Smooth muscle cell (in vitro differentiated cells): ENCODE results near the gene MBLAC1. TPM values are rescaled to one million over a fixed set of nuclear protein-coding genes. Genes with fewer than 3 reads are reported as not detected.

Experiments
- DNase-seq: peaks from one replicate; lab custom pipeline; 2025; ENCODE audit not compliant: unreplicated experiment; lab: John Stamatoyannopoulos, UW
- H2AFZ ChIP-seq: fragments of 200-600 bp; sonication (generic); 2 replicates; pipeline ENCODE4 v1.6.0; 2016; ENCODE audit warnings: antibody characterized with exemption, low read depth, mild to moderate bottlenecking
- H3F3A ChIP-seq: fragments of 200-600 bp; sonication (generic); 2 replicates; pipeline ENCODE4 v1.6.0; 2017; ENCODE audit warnings: antibody characterized with exemption, low read depth
- H3K27ac ChIP-seq: fragments of 200-600 bp; sonication (generic); 2 replicates; pipeline ENCODE4 v1.5.1; 2016; ENCODE audit warnings: low read depth, mild to moderate bottlenecking
- H3K27me3 ChIP-seq: fragments of 200-600 bp; sonication (generic); 2 replicates; pipeline ENCODE4 v1.6.1; 2016; ENCODE audit warnings: low read depth, mild to moderate bottlenecking
- H3K36me3 ChIP-seq: fragments of 200-600 bp; sonication (generic); 2 replicates; pipeline ENCODE4 v1.5.1; 2016; ENCODE audit warnings: low read depth
- H3K4me1 ChIP-seq: fragments of 200-600 bp; sonication (generic); 2 replicates; pipeline ENCODE4 v1.5.1; 2016; ENCODE audit warnings: low read depth
- H3K4me2 ChIP-seq: fragments of 200-600 bp; sonication (generic); 2 replicates; pipeline ENCODE4 v1.6.0; 2016; ENCODE audit warnings: mild to moderate bottlenecking
- H3K4me3 ChIP-seq: fragments of 200-600 bp; sonication (generic); 2 replicates; pipeline ENCODE4 v1.5.1; 2016; ENCODE audit warnings: mild to moderate bottlenecking
- H3K79me2 ChIP-seq: fragments of 200-600 bp; sonication (generic); 2 replicates; pipeline ENCODE4 v1.6.0; 2016; ENCODE audit warnings: low read depth, mild to moderate bottlenecking
- H3K9ac ChIP-seq: fragments of 200-600 bp; sonication (generic); 2 replicates; pipeline ENCODE4 v1.6.0; 2016; ENCODE audit warnings: low read depth
- H3K9me3 ChIP-seq: fragments of 200-600 bp; sonication (generic); replicated peaks from 2 replicates; pipeline ENCODE4 v1.5.1; 2016; ENCODE audit warnings: low read depth
- H4K20me1 ChIP-seq: fragments of 200-600 bp; sonication (generic); 2 replicates; pipeline ENCODE4 v1.6.0; 2016; ENCODE audit warnings: low read depth
- WGBS: methylation state at CpG from one replicate; pipeline ENCODE4 v1.1.7; 2016; ENCODE audit warnings: low lambda C conversion rate; 5-methylcytosine and 5-hydroxymethylcytosine counted together
- polyA plus RNA-seq: library from polyadenylated mRNA; unstranded; fragments of >200 nt; fragmentation: Nextera tagmentation; extraction: Ambion mirVana; gene quantifications from 2 replicates; pipeline ENCODE4 v1.2.1, GENCODE V29; 2016
- total RNA-seq: library from RNA; depleted of rRNA; stranded (reverse); fragments of >200 nt; gene quantifications from 2 replicates; pipeline ENCODE4 v1.2.3, GENCODE V29; 2014
- TF ChIP-seq, protein P1 (sequence below): fragments of 200-600 bp; sonication (generic); IDR thresholded peaks from 2 replicates; pipeline ENCODE4 v1.5.1; 2017; ENCODE audit warnings: borderline replicate concordance, mild to moderate bottlenecking, antibody characterized with exemption; ENCODE audit not compliant: insufficient read depth, poor library complexity, severe bottlenecking

The MBLAC1 gene
- total and polyA plus RNA-seq, 2 experiments from 2014 or later: 0.76 to 2.3 TPM

DNA sequence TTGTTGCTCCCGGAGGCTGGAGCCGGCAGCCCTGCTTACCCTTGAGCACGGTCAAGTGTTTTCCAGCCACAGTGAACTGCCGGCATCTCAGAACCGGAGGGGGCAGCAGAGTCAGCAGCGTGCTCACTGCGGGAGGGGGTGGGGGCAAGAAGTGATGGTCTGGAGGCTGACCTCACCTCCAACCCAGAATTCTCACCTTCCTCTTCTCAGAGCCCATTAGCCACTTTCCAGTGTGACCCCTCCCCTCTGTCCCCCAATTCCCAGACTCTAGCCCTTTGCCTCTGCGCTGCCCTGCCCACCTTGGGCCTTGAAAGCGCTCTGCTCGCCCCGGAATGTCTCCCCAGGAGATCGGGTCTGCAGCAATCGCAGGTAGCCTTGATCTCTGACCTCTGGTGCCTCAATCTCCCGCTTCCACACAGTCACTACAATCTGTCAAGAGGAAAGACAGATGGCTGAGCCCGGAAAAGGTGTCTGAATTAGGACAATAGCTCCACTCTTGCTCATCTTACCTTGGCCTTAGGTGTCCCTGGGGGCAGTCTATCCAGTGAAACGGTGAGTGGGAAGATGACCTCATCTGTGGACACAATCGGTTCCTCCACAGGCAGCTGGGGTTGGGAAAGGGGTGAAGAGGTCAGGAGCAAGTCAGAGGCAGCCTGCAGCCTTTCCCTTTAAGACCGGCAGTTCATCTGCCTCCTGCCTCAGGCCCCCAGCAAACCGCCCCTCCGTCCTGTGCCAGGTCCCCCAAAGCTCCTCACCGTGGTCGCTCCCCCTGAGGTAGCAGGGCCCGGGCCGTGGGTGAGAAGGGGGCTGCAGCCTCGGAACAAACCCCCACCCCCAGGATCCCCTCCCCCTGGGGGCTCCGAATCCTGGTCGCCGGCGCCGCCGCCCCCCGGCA is 30.8 kb downstream of the MBLAC1 start:
- whole genome bisulfite sequencing: 30% methylated on average over 19 of the region's 32 CpGs
- H3K4me1 ChIP-seq: peaks cover 9% of the 10 kb centered on the region
- peaks cover 27% of the 10 kb centered on the region for H4K20me1 ChIP-seq
- peak overlapping the region; percentile 50 for H3K27ac ChIP-seq
- H3K4me3 ChIP-seq: peak overlapping the region; percentile 100
- DNase-seq: no peak
- no peaks in the 10 kb centered on the region for H3K79me2 ChIP-seq
- H3F3A ChIP-seq: peaks cover 10% of the 10 kb centered on the region
- no peak overlapping the region for H2AFZ ChIP-seq
- TF ChIP-seq, protein P1, sequence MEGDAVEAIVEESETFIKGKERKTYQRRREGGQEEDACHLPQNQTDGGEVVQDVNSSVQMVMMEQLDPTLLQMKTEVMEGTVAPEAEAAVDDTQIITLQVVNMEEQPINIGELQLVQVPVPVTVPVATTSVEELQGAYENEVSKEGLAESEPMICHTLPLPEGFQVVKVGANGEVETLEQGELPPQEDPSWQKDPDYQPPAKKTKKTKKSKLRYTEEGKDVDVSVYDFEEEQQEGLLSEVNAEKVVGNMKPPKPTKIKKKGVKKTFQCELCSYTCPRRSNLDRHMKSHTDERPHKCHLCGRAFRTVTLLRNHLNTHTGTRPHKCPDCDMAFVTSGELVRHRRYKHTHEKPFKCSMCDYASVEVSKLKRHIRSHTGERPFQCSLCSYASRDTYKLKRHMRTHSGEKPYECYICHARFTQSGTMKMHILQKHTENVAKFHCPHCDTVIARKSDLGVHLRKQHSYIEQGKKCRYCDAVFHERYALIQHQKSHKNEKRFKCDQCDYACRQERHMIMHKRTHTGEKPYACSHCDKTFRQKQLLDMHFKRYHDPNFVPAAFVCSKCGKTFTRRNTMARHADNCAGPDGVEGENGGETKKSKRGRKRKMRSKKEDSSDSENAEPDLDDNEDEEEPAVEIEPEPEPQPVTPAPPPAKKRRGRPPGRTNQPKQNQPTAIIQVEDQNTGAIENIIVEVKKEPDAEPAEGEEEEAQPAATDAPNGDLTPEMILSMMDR: no peak
- H3K9me3 ChIP-seq: no peaks in the 10 kb centered on the region
- peak overlapping the region; percentile 86 for H3K9ac ChIP-seq
- H3K27me3 ChIP-seq: no peaks in the 10 kb centered on the region
- H3K4me2 ChIP-seq: peak overlapping the region; percentile 99
- H3K36me3 ChIP-seq: no peaks in the 10 kb centered on the region

DNA sequence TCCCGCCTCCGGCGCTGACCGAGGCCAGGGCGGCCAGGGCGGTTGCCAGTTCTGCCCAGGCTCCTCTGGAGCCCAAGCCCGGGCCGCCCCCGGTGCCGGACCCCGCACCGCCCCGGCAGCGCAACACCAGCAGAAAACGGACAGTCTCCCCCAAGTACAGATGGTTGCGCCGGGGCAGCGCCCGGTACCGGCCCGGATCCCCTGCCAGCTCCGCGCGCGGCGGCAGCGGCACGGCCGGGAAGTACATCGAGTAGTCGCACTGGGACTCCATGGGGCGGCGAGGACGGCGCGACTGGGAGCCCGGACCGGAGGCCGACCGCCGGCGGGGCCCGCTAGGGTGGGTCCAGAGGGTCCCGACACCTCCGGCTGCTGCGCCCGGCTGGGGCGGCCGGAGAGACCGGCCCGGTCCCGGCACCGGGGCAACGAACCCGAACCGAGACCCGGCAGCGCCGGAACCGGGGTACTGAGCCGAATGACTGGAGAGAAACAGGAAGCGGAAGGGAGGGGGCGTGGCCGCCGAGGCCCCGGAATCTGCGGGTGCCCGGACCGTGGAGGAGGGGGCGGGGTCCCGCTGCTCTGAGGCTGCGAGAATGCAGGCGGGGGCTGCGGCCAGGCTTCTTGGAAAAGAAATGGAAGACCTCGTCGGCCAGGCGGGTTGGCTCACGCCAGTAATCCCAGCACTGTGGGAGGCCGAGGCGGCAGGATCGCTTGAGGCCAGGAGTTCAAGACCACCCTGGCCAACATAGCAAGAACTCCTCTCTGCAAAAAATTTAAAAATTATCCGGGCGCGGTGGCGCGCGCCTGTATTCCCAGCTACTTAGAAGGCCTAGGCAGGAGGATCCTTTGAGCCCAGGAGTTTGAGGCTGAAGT is 31.7 kb downstream of the MBLAC1 start, which contains the start of gene TRAPPC14:
TSS of gene TRAPPC14 (minus strand) at position 495 of the 870 bp plus-strand sequence. CDS start at position 271, 224 bp downstream.
- WGBS: 11% methylated on average over 31 of the region's 87 CpGs
- Histone ChIP-seq H3K4me1 (peaks cover 9% of the 10 kb centered on the region), H2AFZ (peak within 1 kb of the TSS; percentile 83), H3K4me2 (peak within 1 kb of the TSS; percentile 99), H3K79me2 (no peaks in the 10 kb centered on the region), H3K9me3 (no peaks in the 10 kb centered on the region), H3K36me3 (no peaks in the 10 kb centered on the region), H3K27ac (peak within 1 kb of the TSS; percentile 50), H3F3A (peaks cover 10% of the 10 kb centered on the region), H4K20me1 (peaks cover 27% of the 10 kb centered on the region), H3K4me3 (peak within 1 kb of the TSS; percentile 100), H3K9ac (peak within 1 kb of the TSS; percentile 86), H3K27me3 (no peaks in the 10 kb centered on the region)
- DNase-seq: peak; percentile 82
- TF ChIP-seq, protein P1: no peak

DNA sequence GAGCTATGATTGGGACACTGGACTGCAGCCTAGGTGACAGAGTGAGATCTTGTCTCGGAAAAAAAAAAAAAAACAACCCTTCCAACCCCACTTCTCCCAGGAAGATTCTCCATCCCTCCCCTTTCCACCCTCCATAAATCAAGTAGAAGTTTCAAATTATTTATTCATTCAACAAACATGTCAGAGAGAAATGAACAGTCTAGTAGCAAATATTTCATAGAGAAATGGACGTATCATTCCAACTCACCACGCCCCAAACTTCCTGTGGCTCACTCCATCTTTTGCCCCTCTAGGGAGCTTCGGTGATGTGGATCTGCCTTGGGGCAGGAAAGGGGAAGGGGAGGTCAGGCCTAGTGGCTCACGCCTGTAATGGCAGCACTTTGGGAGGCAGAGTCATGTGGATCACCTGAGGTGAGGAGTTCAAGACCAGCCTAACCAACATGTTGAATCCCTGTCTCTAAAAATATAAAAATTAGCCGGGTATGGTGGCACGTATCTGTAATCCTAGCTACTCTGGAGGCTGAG is 32.4 kb downstream of the MBLAC1 start:
- Histone ChIP-seq H3K36me3 (no peaks in the 10 kb centered on the region), H3K27me3 (no peaks in the 10 kb centered on the region), H3K9ac (no peak overlapping the region), H4K20me1 (peaks cover 27% of the 10 kb centered on the region), H2AFZ (peak overlapping the region; percentile 52), H3K4me2 (peak overlapping the region; percentile 99), H3K4me1 (peaks cover 9% of the 10 kb centered on the region), H3K9me3 (no peaks in the 10 kb centered on the region), H3F3A (peaks cover 10% of the 10 kb centered on the region), H3K4me3 (peak overlapping the region; percentile 100), H3K79me2 (no peaks in the 10 kb centered on the region), H3K27ac (peak overlapping the region; percentile 7)
- TF ChIP-seq, protein P1: no peak
- DNase-seq: no peak
- 87% methylated on average over 7 of the region's 7 CpGs for WGBS
